ENCODE measurements around the gene TOMM40. TPM values are rescaled to one million over a fixed set of nuclear protein-coding genes. Genes with fewer than 3 reads are reported as not detected.

TOMM40 gene
- total RNA-seq, 1 experiment from 2014 or later, result 180 TPM

DNA sequence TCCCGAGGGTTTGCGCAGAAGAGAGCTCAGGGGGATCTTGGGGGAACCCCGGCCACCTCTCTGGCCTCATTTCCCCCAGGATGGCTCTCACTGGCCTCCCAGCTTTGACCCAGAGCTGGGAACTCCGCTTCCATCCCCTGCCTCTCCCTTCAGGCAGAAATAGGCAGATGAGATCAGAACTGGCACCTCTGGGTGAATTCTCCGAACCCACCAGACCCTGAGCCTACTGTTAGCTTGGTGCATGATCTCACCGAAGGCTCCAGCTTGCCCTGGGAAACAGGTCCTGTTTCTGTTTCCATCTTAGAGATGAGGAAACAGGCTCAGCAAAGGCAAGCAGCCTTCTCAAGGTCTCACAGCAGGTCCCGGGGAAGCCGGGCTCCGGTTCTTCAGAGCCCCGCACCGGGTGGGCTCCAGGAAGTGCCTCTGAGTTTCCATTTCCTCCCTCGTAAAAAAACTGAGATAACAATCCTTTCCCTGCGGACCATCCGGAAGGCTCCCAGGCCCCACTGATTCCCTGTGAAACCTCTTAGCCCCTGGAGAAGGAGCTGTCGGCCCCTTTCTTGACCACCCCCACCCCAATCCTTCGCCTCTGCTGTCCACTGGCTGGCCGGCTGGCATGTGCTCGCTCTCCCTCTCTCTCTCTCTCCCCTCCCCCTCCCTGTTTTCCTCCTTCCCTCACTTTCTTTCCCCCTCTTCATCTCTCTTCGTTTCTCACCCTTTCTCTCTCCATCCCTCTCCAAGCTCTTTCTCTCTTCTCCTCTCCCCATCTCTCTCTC lies 42.8 kb upstream of the TOMM40 start:
- Histone ChIP-seq H2AFZ (ENCODE audit: low read length) (no peak overlapping the region), H3K27me3 (ENCODE audit: insufficient read depth, low read length) (no peaks in the 10 kb centered on the region), H2BK20ac (ENCODE audit: low read depth, low read length, poor library complexity, severe bottlenecking) (no peak overlapping the region), H4K20me1 (ENCODE audit: control insufficient read depth, insufficient read depth, insufficient read length) (no peaks in the 10 kb centered on the region), H3K4me1 (ENCODE audit: insufficient read depth, low read length) (peaks cover 5% of the 10 kb centered on the region; the same call in 1 of the 2 replicates), H3K79me2 (ENCODE audit: insufficient read depth, low read length) (peaks cover 33% of the 10 kb centered on the region; the same call in 1 of the 2 replicates), H2BK120ac (ENCODE audit: low read depth, low read length, poor library complexity, severe bottlenecking) (no peak overlapping the region), H3K27ac (ENCODE audit: insufficient read length, low read depth, low read length) (peak overlapping the region; percentile 7), H3K9ac (ENCODE audit: extremely low read depth, insufficient read length, low read length) (peak overlapping the region; percentile 58), H2BK12ac (ENCODE audit: insufficient read length, low read depth, low read length) (no peak overlapping the region), H3K56ac (ENCODE audit: insufficient read length, low read depth, low read length) (no peak overlapping the region), H3K14ac (ENCODE audit: insufficient read depth, low read length) (no peak overlapping the region), H3K79me1 (ENCODE audit: insufficient read depth, low read depth, low read length, poor library complexity, severe bottlenecking) (peaks cover 11% of the 10 kb centered on the region), H3K23me2 (ENCODE audit: insufficient read length, low read depth, low read length, poor library complexity, severe bottlenecking) (peaks cover 23% of the 10 kb centered on the region), H4K8ac (replicated peaks; ENCODE audit: insufficient read length, low read depth, low read length) (no peak overlapping the region), H3T11ph (ENCODE audit: low read length) (no peak overlapping the region), H4K91ac (ENCODE audit: insufficient read length, low read depth, low read length) (no peak overlapping the region), H3K9me3 (ENCODE audit: control insufficient read depth, low read depth, low read length) (no peaks in the 10 kb centered on the region), H4K5ac (ENCODE audit: insufficient read length, low read depth, low read length) (no peak overlapping the region), H2BK15ac (ENCODE audit: low read depth, low read length) (no peak overlapping the region), H3K4me2 (ENCODE audit: insufficient read depth, insufficient read length, low read length) (peak overlapping the region; percentile 76), H3K18ac (ENCODE audit: insufficient read length, low read depth, low read length) (no peak overlapping the region), H2BK5ac (ENCODE audit: insufficient read length, low read length) (no peak overlapping the region), H2AK5ac (ENCODE audit: insufficient read length, low read length) (no peak overlapping the region), H3K23ac (ENCODE audit: insufficient read length, low read depth, low read length) (no peak overlapping the region), H3K4ac (ENCODE audit: low read depth, low read length) (no peak overlapping the region)
- TF ChIP-seq, protein P1, sequence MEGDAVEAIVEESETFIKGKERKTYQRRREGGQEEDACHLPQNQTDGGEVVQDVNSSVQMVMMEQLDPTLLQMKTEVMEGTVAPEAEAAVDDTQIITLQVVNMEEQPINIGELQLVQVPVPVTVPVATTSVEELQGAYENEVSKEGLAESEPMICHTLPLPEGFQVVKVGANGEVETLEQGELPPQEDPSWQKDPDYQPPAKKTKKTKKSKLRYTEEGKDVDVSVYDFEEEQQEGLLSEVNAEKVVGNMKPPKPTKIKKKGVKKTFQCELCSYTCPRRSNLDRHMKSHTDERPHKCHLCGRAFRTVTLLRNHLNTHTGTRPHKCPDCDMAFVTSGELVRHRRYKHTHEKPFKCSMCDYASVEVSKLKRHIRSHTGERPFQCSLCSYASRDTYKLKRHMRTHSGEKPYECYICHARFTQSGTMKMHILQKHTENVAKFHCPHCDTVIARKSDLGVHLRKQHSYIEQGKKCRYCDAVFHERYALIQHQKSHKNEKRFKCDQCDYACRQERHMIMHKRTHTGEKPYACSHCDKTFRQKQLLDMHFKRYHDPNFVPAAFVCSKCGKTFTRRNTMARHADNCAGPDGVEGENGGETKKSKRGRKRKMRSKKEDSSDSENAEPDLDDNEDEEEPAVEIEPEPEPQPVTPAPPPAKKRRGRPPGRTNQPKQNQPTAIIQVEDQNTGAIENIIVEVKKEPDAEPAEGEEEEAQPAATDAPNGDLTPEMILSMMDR (conservative IDR thresholded peaks at IDR 0.05), result no peak
- Mint-ChIP-seq H3K27ac (peak overlapping the region; percentile 90 to 98 (median 95)), H3K27me3 (ENCODE audit: low read depth) (peaks cover 3% of the 10 kb centered on the region), H3K36me3 (ENCODE audit: insufficient read depth in 1 of 3, low read depth in 3 of 3) (peaks cover 12 to 33% (median 20%) of the 10 kb centered on the region in 3 experiments), H3K4me1 (peaks cover 29 to 42% of the 10 kb centered on the region in 2 experiments), H3K9me3 (peaks cover 0 to 8% of the 10 kb centered on the region in 2 experiments; a peak in 3 of 5 replicates), H3K4me3 (peak overlapping the region; percentile 89 to 96)
- no CpG with 5 or more reads among the region's 19 CpGs for WGBS (ENCODE audit: extremely low coverage, insufficient read length, low lambda C conversion rate)
- DNase-seq, result peak; percentile 67
